ENCODE measurements around the gene ZFAND5. TPM values are rescaled to one million over a fixed set of nuclear protein-coding genes. Genes with fewer than 3 reads are reported as not detected.

Gene ZFAND5
- total and polyA plus RNA-seq, 10 of the 15 experiments (the other 5 are each of a cell fraction or from before 2014, with no cell fraction given), result 22.5 to 107 (median 63.3) TPM

- RAD21 ChIA-PET (ENCODE audit: unreplicated experiment), result no interaction called here
- no peak overlapping the region for H3K4me2 ChIP-seq (ENCODE audit: control insufficient read depth, insufficient read depth)
- H4K20me1 ChIP-seq (ENCODE audit: control insufficient read depth, insufficient read depth), result no peaks in the 10 kb centered on the region
- no peaks in the 10 kb centered on the region for H3K27me3 ChIP-seq (replicated peaks in 1 of 2; ENCODE audit: control insufficient read depth in 2 of 2, insufficient read depth in 2 of 2, low read length in 1 of 2)
- no peak overlapping the region for H3K9ac ChIP-seq (ENCODE audit: control insufficient read depth, insufficient read depth, low read length)
- no peak for DNase-seq (ENCODE audit: low read depth, low spot score)
- CTCF ChIA-PET, result interaction anchor here (0.6 kb wide), 1 partner anchor 505 kb away, joined by 3 read pairs; no protein-coding TSS in a partner anchor
- no TSS peak for BruUV-seq (replicated peaks)
- 56% methylated on average over 10 of the region's 10 CpGs for WGBS (ENCODE audit: insufficient coverage, insufficient replicate concordance, low lambda C conversion rate, missing lambda C conversion rate)
- no peaks in the 10 kb centered on the region for H3K36me3 ChIP-seq (ENCODE audit: control insufficient read depth in 2 of 2, insufficient read depth in 2 of 2, low read length in 1 of 2)
- intact Hi-C loops (cut with micrococcal nuclease; ENCODE audit: unreplicated experiment) (no loop called here), in situ Hi-C loops (cut with MboI) (no loop called here)
- no peak overlapping the region for H3K4me3 ChIP-seq
- SMC1A ChIA-PET (ENCODE audit: uncharacterized antibody, unreplicated experiment), result no interaction called here
- H3K4me1 ChIP-seq (ENCODE audit: control insufficient read depth, insufficient read depth, low read length), result no peaks in the 10 kb centered on the region
- FAIRE-seq, result no peak
- H3K27ac ChIP-seq (ENCODE audit: control insufficient read depth, insufficient read depth), result no peak overlapping the region
- no peaks in the 10 kb centered on the region for H3K79me2 ChIP-seq (ENCODE audit: control insufficient read depth, insufficient read depth, low read length)
- TF ChIP-seq ZSCAN29 (IDR thresholded peaks at IDR 0.05) (no peak), CBFB (IDR thresholded peaks at IDR 0.05; ENCODE audit: low read depth) (no peak), EZH2 (IDR thresholded peaks at IDR 0.05; ENCODE audit: borderline replicate concordance, control insufficient read depth, low read depth, low read length) (no peak), NR2C1 (IDR thresholded peaks at IDR 0.05) (no peak), DPF2 (IDR thresholded peaks at IDR 0.05) (no peak), ZNF384 (IDR thresholded peaks at IDR 0.05; ENCODE audit: borderline replicate concordance, low read depth, low read length) (no peak)
- TF ChIP-seq, protein P1, sequence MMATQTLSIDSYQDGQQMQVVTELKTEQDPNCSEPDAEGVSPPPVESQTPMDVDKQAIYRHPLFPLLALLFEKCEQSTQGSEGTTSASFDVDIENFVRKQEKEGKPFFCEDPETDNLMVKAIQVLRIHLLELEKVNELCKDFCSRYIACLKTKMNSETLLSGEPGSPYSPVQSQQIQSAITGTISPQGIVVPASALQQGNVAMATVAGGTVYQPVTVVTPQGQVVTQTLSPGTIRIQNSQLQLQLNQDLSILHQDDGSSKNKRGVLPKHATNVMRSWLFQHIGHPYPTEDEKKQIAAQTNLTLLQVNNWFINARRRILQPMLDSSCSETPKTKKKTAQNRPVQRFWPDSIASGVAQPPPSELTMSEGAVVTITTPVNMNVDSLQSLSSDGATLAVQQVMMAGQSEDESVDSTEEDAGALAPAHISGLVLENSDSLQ (IDR thresholded peaks at IDR 0.05), result no peak
- no peak; the same call in 2 of the 3 replicates for ATAC-seq
- POLR2A ChIA-PET, result no interaction called here
- no peak overlapping the region for H2AFZ ChIP-seq (ENCODE audit: control insufficient read depth, low read depth, low read length)
- no peaks in the 10 kb centered on the region for H3K9me3 ChIP-seq (replicated peaks; ENCODE audit: control insufficient read depth, insufficient read depth, low read length)
These were observed 52.5 kb downstream of the ZFAND5 start for GRCh38 chr9:72312386-72312987.
